ENCODE results near the gene ZNRF4. TPM values are rescaled to one million over a fixed set of nuclear protein-coding genes. Genes with fewer than 3 reads are reported as not detected.
"Not testable (repeated sequence)": the region's sequence is repeated elsewhere in the genome, so short reads cannot be mapped to it uniquely, and the experiment has no call there.

Gene ZNRF4
- total and polyA plus RNA-seq, 2 experiments from 2014 or later, result not detected

DNA sequence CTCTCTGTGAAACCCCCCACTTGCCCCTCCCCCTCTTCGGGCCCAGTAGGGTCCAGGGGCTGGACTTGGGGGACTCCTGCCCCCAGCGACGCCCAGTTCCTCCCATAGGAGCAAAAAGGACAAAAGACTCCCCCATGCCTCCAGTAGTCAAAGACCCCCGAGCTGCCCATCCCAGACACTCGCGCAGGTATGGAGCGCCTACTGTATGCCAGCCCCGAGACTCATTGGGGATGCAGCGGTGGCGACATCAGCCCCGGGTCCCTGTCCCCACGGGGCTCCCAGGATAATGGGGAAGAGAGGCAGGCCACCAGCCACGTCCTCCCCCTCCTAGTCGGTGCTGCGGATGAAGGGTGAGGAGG, 18.3 kb upstream of the ZNRF4 start (continued):
- TF ChIP-seq, protein P1, sequence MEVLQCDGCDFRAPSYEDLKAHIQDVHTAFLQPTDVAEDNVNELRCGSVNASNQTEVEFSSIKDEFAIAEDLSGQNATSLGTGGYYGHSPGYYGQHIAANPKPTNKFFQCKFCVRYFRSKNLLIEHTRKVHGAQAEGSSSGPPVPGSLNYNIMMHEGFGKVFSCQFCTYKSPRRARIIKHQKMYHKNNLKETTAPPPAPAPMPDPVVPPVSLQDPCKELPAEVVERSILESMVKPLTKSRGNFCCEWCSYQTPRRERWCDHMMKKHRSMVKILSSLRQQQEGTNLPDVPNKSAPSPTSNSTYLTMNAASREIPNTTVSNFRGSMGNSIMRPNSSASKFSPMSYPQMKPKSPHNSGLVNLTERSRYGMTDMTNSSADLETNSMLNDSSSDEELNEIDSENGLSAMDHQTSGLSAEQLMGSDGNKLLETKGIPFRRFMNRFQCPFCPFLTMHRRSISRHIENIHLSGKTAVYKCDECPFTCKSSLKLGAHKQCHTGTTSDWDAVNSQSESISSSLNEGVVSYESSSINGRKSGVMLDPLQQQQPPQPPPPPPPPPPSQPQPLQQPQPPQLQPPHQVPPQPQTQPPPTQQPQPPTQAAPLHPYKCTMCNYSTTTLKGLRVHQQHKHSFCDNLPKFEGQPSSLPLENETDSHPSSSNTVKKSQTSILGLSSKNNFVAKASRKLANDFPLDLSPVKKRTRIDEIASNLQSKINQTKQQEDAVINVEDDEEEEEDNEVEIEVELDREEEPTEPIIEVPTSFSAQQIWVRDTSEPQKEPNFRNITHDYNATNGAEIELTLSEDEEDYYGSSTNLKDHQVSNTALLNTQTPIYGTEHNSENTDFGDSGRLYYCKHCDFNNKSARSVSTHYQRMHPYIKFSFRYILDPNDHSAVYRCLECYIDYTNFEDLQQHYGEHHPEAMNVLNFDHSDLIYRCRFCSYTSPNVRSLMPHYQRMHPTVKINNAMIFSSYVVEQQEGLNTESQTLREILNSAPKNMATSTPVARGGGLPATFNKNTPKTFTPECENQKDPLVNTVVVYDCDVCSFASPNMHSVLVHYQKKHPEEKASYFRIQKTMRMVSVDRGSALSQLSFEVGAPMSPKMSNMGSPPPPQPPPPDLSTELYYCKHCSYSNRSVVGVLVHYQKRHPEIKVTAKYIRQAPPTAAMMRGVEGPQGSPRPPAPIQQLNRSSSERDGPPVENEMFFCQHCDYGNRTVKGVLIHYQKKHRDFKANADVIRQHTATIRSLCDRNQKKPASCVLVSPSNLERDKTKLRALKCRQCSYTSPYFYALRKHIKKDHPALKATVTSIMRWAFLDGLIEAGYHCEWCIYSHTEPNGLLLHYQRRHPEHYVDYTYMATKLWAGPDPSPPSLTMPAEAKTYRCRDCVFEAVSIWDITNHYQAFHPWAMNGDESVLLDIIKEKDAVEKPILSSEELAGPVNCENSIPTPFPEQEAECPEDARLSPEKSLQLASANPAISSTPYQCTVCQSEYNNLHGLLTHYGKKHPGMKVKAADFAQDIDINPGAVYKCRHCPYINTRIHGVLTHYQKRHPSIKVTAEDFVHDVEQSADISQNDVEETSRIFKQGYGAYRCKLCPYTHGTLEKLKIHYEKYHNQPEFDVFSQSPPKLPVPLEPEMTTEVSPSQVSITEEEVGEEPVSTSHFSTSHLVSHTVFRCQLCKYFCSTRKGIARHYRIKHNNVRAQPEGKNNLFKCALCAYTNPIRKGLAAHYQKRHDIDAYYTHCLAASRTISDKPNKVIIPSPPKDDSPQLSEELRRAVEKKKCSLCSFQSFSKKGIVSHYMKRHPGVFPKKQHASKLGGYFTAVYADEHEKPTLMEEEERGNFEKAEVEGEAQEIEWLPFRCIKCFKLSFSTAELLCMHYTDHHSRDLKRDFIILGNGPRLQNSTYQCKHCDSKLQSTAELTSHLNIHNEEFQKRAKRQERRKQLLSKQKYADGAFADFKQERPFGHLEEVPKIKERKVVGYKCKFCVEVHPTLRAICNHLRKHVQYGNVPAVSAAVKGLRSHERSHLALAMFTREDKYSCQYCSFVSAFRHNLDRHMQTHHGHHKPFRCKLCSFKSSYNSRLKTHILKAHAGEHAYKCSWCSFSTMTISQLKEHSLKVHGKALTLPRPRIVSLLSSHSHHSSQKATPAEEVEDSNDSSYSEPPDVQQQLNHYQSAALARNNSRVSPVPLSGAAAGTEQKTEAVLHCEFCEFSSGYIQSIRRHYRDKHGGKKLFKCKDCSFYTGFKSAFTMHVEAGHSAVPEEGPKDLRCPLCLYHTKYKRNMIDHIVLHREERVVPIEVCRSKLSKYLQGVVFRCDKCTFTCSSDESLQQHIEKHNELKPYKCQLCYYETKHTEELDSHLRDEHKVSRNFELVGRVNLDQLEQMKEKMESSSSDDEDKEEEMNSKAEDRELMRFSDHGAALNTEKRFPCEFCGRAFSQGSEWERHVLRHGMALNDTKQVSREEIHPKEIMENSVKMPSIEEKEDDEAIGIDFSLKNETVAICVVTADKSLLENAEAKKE (CRISPR knock-in tag; IDR thresholded peaks at IDR 0.05), result no peak
- TF ChIP-seq EZH2 (IDR thresholded peaks at IDR 0.05; ENCODE audit: low read depth, unreplicated experiment), result no peak
- no peak for TF ChIP-seq JUNB (IDR thresholded peaks at IDR 0.05; ENCODE audit: unreplicated experiment)
- no peak for TF ChIP-seq ZNF114 (CRISPR knock-in tag; IDR thresholded peaks at IDR 0.05)
- TF ChIP-seq EZH2phosphoT487 (IDR thresholded peaks at IDR 0.05; ENCODE audit: unreplicated experiment), result no peak
- TF ChIP-seq, protein P2, sequence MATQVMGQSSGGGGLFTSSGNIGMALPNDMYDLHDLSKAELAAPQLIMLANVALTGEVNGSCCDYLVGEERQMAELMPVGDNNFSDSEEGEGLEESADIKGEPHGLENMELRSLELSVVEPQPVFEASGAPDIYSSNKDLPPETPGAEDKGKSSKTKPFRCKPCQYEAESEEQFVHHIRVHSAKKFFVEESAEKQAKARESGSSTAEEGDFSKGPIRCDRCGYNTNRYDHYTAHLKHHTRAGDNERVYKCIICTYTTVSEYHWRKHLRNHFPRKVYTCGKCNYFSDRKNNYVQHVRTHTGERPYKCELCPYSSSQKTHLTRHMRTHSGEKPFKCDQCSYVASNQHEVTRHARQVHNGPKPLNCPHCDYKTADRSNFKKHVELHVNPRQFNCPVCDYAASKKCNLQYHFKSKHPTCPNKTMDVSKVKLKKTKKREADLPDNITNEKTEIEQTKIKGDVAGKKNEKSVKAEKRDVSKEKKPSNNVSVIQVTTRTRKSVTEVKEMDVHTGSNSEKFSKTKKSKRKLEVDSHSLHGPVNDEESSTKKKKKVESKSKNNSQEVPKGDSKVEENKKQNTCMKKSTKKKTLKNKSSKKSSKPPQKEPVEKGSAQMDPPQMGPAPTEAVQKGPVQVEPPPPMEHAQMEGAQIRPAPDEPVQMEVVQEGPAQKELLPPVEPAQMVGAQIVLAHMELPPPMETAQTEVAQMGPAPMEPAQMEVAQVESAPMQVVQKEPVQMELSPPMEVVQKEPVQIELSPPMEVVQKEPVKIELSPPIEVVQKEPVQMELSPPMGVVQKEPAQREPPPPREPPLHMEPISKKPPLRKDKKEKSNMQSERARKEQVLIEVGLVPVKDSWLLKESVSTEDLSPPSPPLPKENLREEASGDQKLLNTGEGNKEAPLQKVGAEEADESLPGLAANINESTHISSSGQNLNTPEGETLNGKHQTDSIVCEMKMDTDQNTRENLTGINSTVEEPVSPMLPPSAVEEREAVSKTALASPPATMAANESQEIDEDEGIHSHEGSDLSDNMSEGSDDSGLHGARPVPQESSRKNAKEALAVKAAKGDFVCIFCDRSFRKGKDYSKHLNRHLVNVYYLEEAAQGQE (IDR thresholded peaks at IDR 0.05; ENCODE audit: unreplicated experiment), result no peak
- TF ChIP-seq POLR2AphosphoS5 (IDR thresholded peaks at IDR 0.05; ENCODE audit: low read depth), result no peak
- TF ChIP-seq NANOG (IDR thresholded peaks at IDR 0.05; ENCODE audit: borderline replicate concordance), result no peak

DNA sequence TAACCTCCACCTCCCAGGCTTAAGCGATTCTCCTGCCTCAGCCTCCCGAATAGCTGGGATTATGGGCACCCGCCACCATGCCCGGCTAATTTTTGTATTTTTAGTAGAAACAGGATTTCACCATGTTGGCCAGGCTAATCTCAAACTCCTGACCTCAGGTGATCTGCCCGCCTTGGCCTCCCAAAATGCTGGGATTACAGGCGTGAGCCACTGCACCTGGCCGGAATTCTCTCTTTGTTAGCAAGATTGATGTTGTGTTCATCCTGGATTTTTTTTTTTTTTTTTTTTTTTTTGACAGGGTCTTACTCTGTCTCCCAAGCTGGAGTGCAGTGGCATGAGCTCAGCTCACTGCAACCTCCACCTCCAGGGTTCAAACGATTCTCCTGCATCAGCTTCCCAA, 16.5 kb upstream of the ZNRF4 start:
- H3K4me3 ChIP-seq; H3F3A ChIP-seq (replicated peaks; ENCODE audit: low read depth); H3K4me1 ChIP-seq (ENCODE audit: insufficient read depth); H3K9me3 Mint-ChIP-seq; H2AFZ ChIP-seq; ATAC-seq; DNase-seq (ENCODE audit: low spot score); H3K4me2 ChIP-seq; H4K20me1 ChIP-seq (replicated peaks; ENCODE audit: insufficient read depth); H3K36me3 ChIP-seq (ENCODE audit: insufficient read depth); H3K27ac ChIP-seq (ENCODE audit: low read depth); H3K4me3 Mint-ChIP-seq; H3K27ac Mint-ChIP-seq; H3K9me2 ChIP-seq (ENCODE audit: insufficient read depth); H3K36me3 Mint-ChIP-seq (ENCODE audit: low read depth); H3K79me2 ChIP-seq (replicated peaks; ENCODE audit: insufficient read depth): not testable (repeated sequence)
- peaks cover 19% of the 10 kb centered on the region for H3K4me1 Mint-ChIP-seq
- peaks cover 23% of the 10 kb centered on the region; the same call in 1 of the 2 replicates for H3K27me3 ChIP-seq (ENCODE audit: insufficient read depth)
- peaks cover 24% of the 10 kb centered on the region for H3K27me3 Mint-ChIP-seq (ENCODE audit: insufficient read depth, low read depth, poor library complexity)
